GM18502 (cell line): ENCODE results near the gene CSRP3.

Experiments
- ATAC-seq: cut with Tn5 transposase; IDR thresholded peaks from one replicate; pipeline ENCODE4 v1.9.1; 2021; ENCODE audit warnings: mild to moderate bottlenecking; ENCODE audit not compliant: unreplicated experiment, poor library complexity

The CSRP3 gene

GRCh38 chr11:19191530-19192169 lies 10.1 kb downstream of the CSRP3 start:
- ATAC-seq: no peak

GRCh38 chr11:19187833-19188258 lies 13.9 kb downstream of the CSRP3 start:
- no peak for ATAC-seq

- no peak for ATAC-seq
Observed at GRCh38 chr11:19187114-19187832, 14.5 kb downstream of the CSRP3 start.

- no peak for ATAC-seq
Observed at GRCh38 chr11:19185516-19186052, 16.2 kb downstream of the CSRP3 start.

GRCh38 chr11:19185036-19185435 lies 16.7 kb downstream of the CSRP3 start:
- no peak for ATAC-seq

- no peak for ATAC-seq
Observed at GRCh38 chr11:19183646-19184045, 18.1 kb downstream of the CSRP3 start.

GRCh38 chr11:19181531-19182261 lies 20.1 kb downstream of the CSRP3 start:
- no peak for ATAC-seq

- no peak for ATAC-seq
Observed at GRCh38 chr11:19176629-19177186, 25.1 kb downstream of the CSRP3 start.

GRCh38 chr11:19173964-19174638 lies 27.7 kb downstream of the CSRP3 start:
- ATAC-seq: no peak

- ATAC-seq: no peak
Observed at GRCh38 chr11:19173004-19173689, 28.6 kb downstream of the CSRP3 start.

- no peak for ATAC-seq
Observed at GRCh38 chr11:19168090-19168489, 33.7 kb downstream of the CSRP3 start.

- ATAC-seq: no peak
Observed at GRCh38 chr11:19164881-19165280, 36.9 kb downstream of the CSRP3 start.

GRCh38 chr11:19164230-19164855 lies 37.4 kb downstream of the CSRP3 start:
- ATAC-seq: no peak

- ATAC-seq: no peak
Observed at GRCh38 chr11:19163617-19164016, 38.2 kb downstream of the CSRP3 start.

GRCh38 chr11:19162951-19163505 lies 38.8 kb downstream of the CSRP3 start:
- ATAC-seq: no peak

GRCh38 chr11:19161651-19162050 lies 40.1 kb downstream of the CSRP3 start:
- ATAC-seq: no peak

- no peak for ATAC-seq
Observed at GRCh38 chr11:19160847-19161246, 40.9 kb downstream of the CSRP3 start.

GRCh38 chr11:19156892-19157291 lies 44.9 kb downstream of the CSRP3 start:
- ATAC-seq: no peak

- no peak for ATAC-seq
Observed at GRCh38 chr11:19145319-19145718, 56.5 kb downstream of the CSRP3 start.
